NCI-H2196 treated with DMSO at 0.1 percent for 48 hours (cell line): ENCODE measurements around the gene SLC6A16.
A peak's percentile ranks its signal among the peaks of the same experiment; 100 is the strongest.
"Not testable (repeated sequence)": the region's sequence is repeated elsewhere in the genome, so short reads cannot be mapped to it uniquely, and the experiment has no call there.

Source experiments
- DNase-seq: peaks from one replicate; lab custom pipeline; 2025; ENCODE audit not compliant: unreplicated experiment; lab: John Stamatoyannopoulos, UW

The SLC6A16 gene

GRCh38 chr19:49324801-49325576 is at the start of gene SLC6A16:
TSS of gene SLC6A16 (minus strand) at chr19:49325191. CDS start at chr19:49311347, 13,844 bp downstream.
- no peak for DNase-seq

- DNase-seq: not testable (repeated sequence)
These were observed 48.2 kb upstream of the SLC6A16 start for GRCh38 chr19:49373174-49373573.

- no peak for DNase-seq
These were observed 46.2 kb upstream of the SLC6A16 start for GRCh38 chr19:49371184-49371583.

GRCh38 chr19:49368711-49369358 is 43.8 kb upstream of the SLC6A16 start:
- no peak for DNase-seq

GRCh38 chr19:49366110-49366509 is 41.1 kb upstream of the SLC6A16 start:
- no peak for DNase-seq

GRCh38 chr19:49364083-49364737 is 39.2 kb upstream of the SLC6A16 start:
- DNase-seq: no peak

GRCh38 chr19:49363268-49364082 is 38.5 kb upstream of the SLC6A16 start, which contains the start of gene DKKL1:
TSS of gene DKKL1 (plus strand) at chr19:49363877. CDS start at chr19:49363999, 122 bp downstream.
- DNase-seq: peak; percentile 63

GRCh38 chr19:49362929-49363267 is 37.9 kb upstream of the SLC6A16 start:
- DNase-seq: no peak

GRCh38 chr19:49362048-49362928 is 37.3 kb upstream of the SLC6A16 start, which contains the start of gene TEAD2:
TSS of gene TEAD2 (minus strand) at chr19:49362416. CDS start at chr19:49360075, 2,341 bp downstream.
- DNase-seq: no peak

GRCh38 chr19:49361438-49362047 is 36.6 kb upstream of the SLC6A16 start:
- DNase-seq: no peak

GRCh38 chr19:49359851-49360820 is 35.1 kb upstream of the SLC6A16 start:
- DNase-seq: no peak

GRCh38 chr19:49357186-49357585 is 32.2 kb upstream of the SLC6A16 start:
- no peak for DNase-seq

GRCh38 chr19:49356382-49356781 is 31.4 kb upstream of the SLC6A16 start:
- no peak for DNase-seq

- no peak for DNase-seq
These were observed 30.9 kb upstream of the SLC6A16 start for GRCh38 chr19:49355909-49356353.

- no peak for DNase-seq
These were observed 24.6 kb upstream of the SLC6A16 start for GRCh38 chr19:49349567-49349966.

GRCh38 chr19:49348305-49349189 is 23.6 kb upstream of the SLC6A16 start:
- DNase-seq: no peak

- DNase-seq: peak; percentile 28
These were observed 22.8 kb upstream of the SLC6A16 start for GRCh38 chr19:49347835-49348234.
